ENCODE data around the gene SNRNP40. TPM values are rescaled to one million over a fixed set of nuclear protein-coding genes. Genes with fewer than 3 reads are reported as not detected.

Gene SNRNP40
- total RNA-seq, 1 donor from 2014 or later = 49.6 TPM

GRCh38 chr1:31335007-31335406 is 38.4 kb upstream of the SNRNP40 start:
- H3K36me3 Mint-ChIP-seq (ENCODE audit: unreplicated experiment) = peaks cover 17% of the 10 kb centered on the region
- no peak for DNase-seq (ENCODE audit: extremely low spot score, unreplicated experiment)
- no peaks in the 10 kb centered on the region for H3K27me3 Mint-ChIP-seq (ENCODE audit: unreplicated experiment)
- no peaks in the 10 kb centered on the region for H3K4me1 Mint-ChIP-seq (ENCODE audit: unreplicated experiment)
- TF ChIP-seq, protein P1, sequence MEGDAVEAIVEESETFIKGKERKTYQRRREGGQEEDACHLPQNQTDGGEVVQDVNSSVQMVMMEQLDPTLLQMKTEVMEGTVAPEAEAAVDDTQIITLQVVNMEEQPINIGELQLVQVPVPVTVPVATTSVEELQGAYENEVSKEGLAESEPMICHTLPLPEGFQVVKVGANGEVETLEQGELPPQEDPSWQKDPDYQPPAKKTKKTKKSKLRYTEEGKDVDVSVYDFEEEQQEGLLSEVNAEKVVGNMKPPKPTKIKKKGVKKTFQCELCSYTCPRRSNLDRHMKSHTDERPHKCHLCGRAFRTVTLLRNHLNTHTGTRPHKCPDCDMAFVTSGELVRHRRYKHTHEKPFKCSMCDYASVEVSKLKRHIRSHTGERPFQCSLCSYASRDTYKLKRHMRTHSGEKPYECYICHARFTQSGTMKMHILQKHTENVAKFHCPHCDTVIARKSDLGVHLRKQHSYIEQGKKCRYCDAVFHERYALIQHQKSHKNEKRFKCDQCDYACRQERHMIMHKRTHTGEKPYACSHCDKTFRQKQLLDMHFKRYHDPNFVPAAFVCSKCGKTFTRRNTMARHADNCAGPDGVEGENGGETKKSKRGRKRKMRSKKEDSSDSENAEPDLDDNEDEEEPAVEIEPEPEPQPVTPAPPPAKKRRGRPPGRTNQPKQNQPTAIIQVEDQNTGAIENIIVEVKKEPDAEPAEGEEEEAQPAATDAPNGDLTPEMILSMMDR (IDR thresholded peaks at IDR 0.05) = peak; percentile 71
- no peaks in the 10 kb centered on the region for H3K9me3 Mint-ChIP-seq (ENCODE audit: unreplicated experiment)
- H3K27ac Mint-ChIP-seq (ENCODE audit: unreplicated experiment) = no peak overlapping the region
- H3K4me3 Mint-ChIP-seq (ENCODE audit: unreplicated experiment) = no peak overlapping the region

DNA sequence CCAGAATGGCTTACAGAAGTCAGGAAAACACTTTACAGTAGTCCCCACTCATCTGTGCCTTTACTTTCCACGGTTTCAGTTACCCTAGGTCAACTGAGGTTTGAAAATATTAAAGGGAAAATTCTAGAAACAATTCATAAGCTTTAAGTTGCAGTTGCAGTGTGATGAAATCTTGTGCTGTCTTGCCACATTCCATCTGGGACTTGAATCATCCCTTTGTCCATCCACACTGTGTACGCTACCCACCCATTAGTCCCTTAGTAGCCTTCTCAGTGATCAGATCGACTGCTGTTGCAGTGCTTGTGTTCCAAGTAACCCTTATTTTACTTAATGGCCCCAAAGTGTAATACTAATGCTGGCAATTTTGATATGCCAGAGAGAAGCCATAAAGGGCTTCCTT is 30.8 kb upstream of the SNRNP40 start:
- Mint-ChIP-seq H3K27me3 (ENCODE audit: unreplicated experiment) (no peaks in the 10 kb centered on the region), H3K36me3 (ENCODE audit: unreplicated experiment) (peaks cover 6% of the 10 kb centered on the region), H3K4me1 (ENCODE audit: unreplicated experiment) (no peaks in the 10 kb centered on the region), H3K4me3 (ENCODE audit: unreplicated experiment) (no peak overlapping the region), H3K27ac (ENCODE audit: unreplicated experiment) (no peak overlapping the region), H3K9me3 (ENCODE audit: unreplicated experiment) (no peaks in the 10 kb centered on the region)
- TF ChIP-seq, protein P1 (IDR thresholded peaks at IDR 0.05) = no peak
- no peak for DNase-seq (ENCODE audit: extremely low spot score, unreplicated experiment)

GRCh38 chr1:31326461-31326860 is 29.9 kb upstream of the SNRNP40 start:
- Mint-ChIP-seq H3K27ac (ENCODE audit: unreplicated experiment) (no peak overlapping the region), H3K36me3 (ENCODE audit: unreplicated experiment) (peaks cover 10% of the 10 kb centered on the region), H3K9me3 (ENCODE audit: unreplicated experiment) (no peaks in the 10 kb centered on the region), H3K27me3 (ENCODE audit: unreplicated experiment) (no peaks in the 10 kb centered on the region), H3K4me1 (ENCODE audit: unreplicated experiment) (no peaks in the 10 kb centered on the region), H3K4me3 (ENCODE audit: unreplicated experiment) (no peak overlapping the region)
- TF ChIP-seq, protein P1 (IDR thresholded peaks at IDR 0.05) = no peak
- DNase-seq (ENCODE audit: extremely low spot score, unreplicated experiment) = no peak

DNA sequence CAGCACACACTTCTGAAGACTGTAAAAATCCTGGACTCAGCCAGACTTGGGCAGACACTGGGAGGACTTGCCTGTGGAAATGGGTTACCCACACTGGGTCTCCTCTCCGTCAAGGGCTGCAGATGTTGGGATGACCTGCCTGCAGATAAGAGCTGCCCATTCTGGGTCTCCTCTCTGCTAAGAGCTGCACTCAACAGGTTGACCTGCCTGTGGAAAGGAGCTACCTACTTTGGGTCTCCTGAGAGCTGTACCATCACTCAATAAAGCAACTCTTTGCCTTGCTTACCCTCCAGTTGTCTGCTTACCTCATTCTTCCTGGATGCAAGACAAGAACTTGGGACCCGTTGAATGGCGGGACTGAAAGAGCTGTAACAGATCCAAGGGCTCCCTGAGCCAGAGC is 28.4 kb upstream of the SNRNP40 start:
- Mint-ChIP-seq H3K4me1 (ENCODE audit: unreplicated experiment) (no peaks in the 10 kb centered on the region), H3K36me3 (ENCODE audit: unreplicated experiment) (peaks cover 17% of the 10 kb centered on the region), H3K27ac (ENCODE audit: unreplicated experiment) (no peak overlapping the region), H3K4me3 (ENCODE audit: unreplicated experiment) (no peak overlapping the region), H3K27me3 (ENCODE audit: unreplicated experiment) (no peaks in the 10 kb centered on the region), H3K9me3 (ENCODE audit: unreplicated experiment) (no peaks in the 10 kb centered on the region)
- TF ChIP-seq, protein P1 (IDR thresholded peaks at IDR 0.05) = no peak
- no peak for DNase-seq (ENCODE audit: extremely low spot score, unreplicated experiment)

DNA sequence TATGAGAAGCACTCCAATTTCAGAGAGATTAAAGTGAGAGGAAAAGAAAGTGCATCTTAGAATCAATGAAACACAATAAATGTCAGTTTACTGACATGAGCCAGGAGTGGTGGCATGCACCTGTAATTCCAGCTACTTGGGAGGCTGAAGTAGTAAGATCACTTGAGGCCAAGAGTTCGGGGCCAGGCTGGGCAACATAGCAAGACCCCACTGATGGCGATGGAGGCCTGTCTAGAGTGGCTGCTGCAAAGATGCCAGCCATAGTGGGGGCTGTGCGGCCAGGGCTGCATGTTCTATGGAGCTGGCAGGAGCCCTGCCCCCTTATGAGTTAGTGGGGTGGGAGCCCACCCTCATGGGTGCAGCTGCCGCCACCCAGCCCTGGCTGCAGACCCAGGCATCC is 27.5 kb upstream of the SNRNP40 start:
- H3K4me1 Mint-ChIP-seq (ENCODE audit: unreplicated experiment) = no peaks in the 10 kb centered on the region
- no peak for DNase-seq (ENCODE audit: extremely low spot score, unreplicated experiment)
- no peak overlapping the region for H3K27ac Mint-ChIP-seq (ENCODE audit: unreplicated experiment)
- H3K4me3 Mint-ChIP-seq (ENCODE audit: unreplicated experiment) = no peak overlapping the region
- no peaks in the 10 kb centered on the region for H3K9me3 Mint-ChIP-seq (ENCODE audit: unreplicated experiment)
- H3K36me3 Mint-ChIP-seq (ENCODE audit: unreplicated experiment) = peaks cover 23% of the 10 kb centered on the region
- H3K27me3 Mint-ChIP-seq (ENCODE audit: unreplicated experiment) = no peaks in the 10 kb centered on the region
- TF ChIP-seq, protein P1 (IDR thresholded peaks at IDR 0.05) = no peak
